Measurements from ENCODE around the gene LTB4R. TPM values are rescaled to one million over a fixed set of nuclear protein-coding genes. Genes with fewer than 3 reads are reported as not detected.

LTB4R gene
- polyA plus RNA-seq, 4 donors: 2.2 to 7.3 (median 5.0) TPM

GRCh38 chr14:24277606-24278321 is 33.5 kb upstream of the LTB4R start:
- DNase-seq (ENCODE audit: low read depth in 4 of 4, low spot score in 2 of 4): no peak

DNA sequence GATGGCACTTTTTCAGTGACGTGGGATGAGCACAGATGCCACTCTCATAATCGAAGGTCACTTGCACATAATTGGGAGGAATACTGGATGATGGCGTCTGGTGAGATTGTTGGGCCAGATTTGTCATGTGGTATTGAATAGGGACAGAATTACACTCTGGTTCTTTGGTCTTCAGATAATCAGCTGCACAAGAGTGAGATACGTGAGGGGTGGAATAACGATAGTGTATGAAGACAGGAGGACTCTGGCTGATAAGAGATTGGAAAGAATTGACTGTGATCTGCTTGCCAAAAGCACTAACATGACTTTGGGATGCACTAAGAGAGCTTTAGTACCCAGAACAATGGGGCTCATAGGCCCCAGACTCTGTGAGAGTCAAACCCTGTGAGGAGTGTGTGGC is 32.9 kb upstream of the LTB4R start:
- no peak for DNase-seq (ENCODE audit: low read depth in 4 of 4, low spot score in 2 of 4)

DNA sequence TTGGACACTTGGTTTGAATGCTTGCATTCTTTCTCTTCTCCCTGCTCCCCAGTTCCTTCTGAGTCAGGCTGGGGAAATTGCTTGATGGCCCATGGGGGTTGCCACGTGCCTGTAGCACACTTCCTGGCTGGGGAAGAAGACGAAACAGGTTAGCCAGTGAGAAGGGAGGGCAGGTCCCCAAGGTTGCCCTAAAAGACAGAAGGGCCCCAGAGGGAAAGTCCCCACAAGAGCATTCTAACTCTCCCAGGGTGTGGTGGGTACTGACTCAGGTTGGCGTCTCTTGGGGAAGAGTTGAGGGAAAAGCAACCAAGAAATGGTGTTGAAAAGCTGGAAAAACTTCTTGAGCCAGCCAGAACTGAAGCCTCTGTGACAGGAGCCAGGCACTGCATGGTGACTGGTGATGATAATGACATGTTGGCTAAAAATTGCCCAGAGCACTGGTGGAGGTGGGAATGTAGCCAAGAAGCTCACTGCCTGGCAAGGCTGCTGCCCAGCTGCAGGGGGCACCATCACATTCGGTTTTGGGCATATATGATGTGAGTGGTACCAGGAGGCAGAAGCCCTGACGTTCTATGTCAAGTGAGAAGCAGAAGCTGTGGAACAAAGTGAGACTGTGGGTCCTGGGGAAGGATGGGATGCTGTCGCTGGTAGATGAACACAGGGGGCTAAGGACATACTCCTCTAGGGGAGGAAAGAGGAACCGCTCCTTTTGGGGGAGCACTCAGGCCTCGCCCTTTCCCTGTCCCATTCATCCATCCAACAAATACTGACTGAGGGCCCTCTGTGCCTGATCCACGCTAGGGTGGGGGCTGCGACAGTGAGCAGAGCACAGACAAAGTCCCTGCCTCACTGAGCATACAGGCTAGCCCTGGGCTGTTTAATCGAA is 31.8 kb upstream of the LTB4R start:
- DNase-seq (ENCODE audit: low read depth in 4 of 4, low spot score in 2 of 4): no peak

GRCh38 chr14:24280797-24281460 is 30.4 kb upstream of the LTB4R start:
- DNase-seq (ENCODE audit: low read depth in 4 of 4, low spot score in 2 of 4): no peak

GRCh38 chr14:24281636-24282035 is 29.7 kb upstream of the LTB4R start:
- DNase-seq (ENCODE audit: low read depth in 4 of 4, low spot score in 2 of 4): no peak

DNA sequence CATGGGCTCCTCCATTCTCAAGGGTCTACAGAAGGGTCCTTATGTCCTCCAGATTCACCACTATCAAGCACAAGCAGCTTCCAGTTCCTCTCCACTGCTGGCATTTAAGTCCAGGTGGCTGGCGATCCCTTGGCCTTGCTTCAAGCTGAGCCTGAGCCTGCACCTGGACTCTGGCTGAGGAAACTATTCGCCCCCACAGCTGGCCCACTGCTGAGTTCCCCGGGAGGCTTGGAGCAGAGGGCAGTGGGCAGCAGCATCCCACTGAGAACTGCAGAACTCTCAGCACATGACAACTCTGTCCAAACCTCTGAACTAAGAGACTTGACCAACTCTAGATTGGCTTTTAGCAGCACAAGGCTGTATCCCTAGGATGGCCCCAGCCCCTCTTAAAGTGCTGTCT is 28.6 kb upstream of the LTB4R start:
- DNase-seq (ENCODE audit: low read depth in 4 of 4, low spot score in 2 of 4): no peak

DNA sequence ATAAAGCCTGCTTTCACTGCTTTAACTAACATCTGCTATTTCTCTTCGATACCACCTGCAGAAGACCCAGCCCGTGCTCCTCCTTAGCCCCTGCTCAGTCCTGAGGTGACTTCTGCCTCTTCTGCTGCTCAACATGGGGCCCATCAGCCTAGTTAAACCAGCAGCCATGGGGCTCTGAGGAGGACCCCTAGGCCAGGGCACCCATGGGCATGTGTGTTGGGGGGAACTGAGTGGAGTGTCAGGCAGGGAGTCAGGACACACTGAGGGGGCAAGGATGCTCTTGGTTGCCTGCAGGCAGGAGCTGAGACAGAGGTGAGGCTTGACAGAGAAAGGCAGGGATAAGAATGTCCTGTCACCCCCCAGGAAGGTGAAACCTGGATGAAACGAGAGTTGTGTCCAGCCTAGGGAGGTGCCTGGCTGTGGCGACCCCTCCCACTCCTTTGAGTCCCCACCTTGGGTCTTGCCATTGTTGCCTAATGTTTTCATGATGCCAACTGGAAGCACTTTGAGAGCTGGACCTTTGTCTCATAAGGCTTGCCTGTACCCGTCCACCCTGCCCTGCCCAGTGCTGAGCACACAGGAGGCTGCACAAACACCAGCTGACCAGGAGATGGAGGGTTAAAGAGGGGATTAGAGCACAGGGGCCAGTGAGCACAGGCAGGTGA is 27.4 kb upstream of the LTB4R start:
- DNase-seq (ENCODE audit: low read depth in 4 of 4, low spot score in 2 of 4): no peak

DNA sequence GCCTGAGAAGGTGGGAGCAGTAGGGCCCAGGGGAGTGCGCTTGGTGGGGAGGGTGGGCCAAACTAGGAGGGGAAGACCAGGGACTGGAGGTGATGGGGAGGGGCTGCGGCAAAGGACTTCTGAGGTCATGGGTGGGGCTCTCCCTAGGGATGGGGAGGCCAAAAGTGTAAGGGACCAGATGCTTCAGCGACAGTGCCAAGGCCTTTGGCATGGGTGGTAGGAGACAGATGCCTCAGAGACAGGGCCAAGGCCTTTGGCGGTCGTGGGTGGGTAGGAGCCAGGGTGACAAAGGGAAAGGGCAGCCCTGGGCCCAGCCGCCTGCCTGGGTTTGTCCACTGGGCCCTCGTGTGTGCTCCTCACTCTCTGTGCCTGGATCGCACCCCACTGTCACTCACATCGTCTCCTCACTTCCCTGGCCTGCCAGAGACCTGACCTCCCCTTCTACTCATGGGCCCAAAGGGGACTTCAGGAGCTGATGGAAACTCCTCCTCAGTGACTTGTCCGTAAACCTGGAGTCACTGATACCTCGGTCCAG is 26.7 kb upstream of the LTB4R start:
- DNase-seq (ENCODE audit: low read depth in 4 of 4, low spot score in 2 of 4): no peak

- DNase-seq (ENCODE audit: low read depth in 4 of 4, low spot score in 2 of 4): no peak
Measured at GRCh38 chr14:24285351-24285750, 26.0 kb upstream of the LTB4R start.

GRCh38 chr14:24286996-24287395 is 24.3 kb upstream of the LTB4R start:
- no peak for DNase-seq (ENCODE audit: low read depth in 4 of 4, low spot score in 2 of 4)

- DNase-seq (ENCODE audit: low read depth in 4 of 4, low spot score in 2 of 4): no peak
Measured at GRCh38 chr14:24289649-24290280, 21.5 kb upstream of the LTB4R start.

DNA sequence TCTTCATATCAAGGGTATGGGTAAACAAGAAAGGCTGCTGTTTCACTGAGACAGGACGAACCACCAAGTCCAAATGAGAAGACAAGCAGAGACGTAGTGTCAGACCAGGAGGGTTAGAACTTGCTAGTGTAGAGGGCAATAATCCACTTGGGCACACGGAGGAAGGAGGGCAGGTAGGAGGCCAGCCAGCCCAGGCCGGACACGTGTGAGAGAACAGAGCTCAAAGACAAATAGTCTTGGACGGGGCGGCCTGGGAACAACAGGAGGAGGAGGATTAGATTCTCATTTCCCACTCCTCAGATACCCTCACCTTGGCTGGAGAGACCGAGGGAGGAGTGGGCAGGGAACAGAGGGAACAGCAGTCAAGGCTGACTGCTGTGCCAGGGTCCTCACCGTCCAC is 20.6 kb upstream of the LTB4R start:
- DNase-seq (ENCODE audit: low read depth in 4 of 4, low spot score in 2 of 4): no peak

DNA sequence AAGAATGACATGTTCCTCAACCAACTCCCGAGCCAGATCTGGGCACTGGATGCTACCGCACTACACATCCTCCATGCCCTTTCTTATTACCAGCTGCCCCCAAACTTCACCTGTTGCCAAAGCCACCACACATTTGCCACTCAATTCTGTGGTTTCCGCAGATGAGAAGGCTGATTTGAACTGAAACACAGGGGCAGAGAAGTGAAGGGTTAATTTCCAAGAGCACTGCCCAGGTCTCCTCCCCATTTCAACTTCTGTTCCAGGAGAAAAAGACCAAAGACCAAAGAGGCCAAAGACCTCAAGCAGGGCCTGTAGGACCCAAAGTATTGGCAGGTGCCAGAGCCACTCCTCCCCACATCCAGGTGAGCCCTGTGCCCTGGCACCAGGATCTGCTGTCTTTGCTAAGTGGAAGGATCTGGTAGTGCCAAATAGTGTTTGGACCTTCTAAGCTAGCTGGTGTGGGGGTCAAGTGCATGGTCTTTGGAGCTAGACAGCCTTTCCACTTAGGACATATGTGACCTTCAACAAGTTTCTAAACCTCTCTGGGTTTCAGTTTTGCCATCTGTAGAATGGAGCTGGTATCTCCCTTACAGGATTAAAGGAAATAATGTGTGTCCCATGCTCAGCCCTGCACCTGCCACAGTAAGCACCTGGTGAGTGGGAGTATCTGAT is 19.7 kb upstream of the LTB4R start:
- no peak for DNase-seq (ENCODE audit: low read depth in 4 of 4, low spot score in 2 of 4)

DNA sequence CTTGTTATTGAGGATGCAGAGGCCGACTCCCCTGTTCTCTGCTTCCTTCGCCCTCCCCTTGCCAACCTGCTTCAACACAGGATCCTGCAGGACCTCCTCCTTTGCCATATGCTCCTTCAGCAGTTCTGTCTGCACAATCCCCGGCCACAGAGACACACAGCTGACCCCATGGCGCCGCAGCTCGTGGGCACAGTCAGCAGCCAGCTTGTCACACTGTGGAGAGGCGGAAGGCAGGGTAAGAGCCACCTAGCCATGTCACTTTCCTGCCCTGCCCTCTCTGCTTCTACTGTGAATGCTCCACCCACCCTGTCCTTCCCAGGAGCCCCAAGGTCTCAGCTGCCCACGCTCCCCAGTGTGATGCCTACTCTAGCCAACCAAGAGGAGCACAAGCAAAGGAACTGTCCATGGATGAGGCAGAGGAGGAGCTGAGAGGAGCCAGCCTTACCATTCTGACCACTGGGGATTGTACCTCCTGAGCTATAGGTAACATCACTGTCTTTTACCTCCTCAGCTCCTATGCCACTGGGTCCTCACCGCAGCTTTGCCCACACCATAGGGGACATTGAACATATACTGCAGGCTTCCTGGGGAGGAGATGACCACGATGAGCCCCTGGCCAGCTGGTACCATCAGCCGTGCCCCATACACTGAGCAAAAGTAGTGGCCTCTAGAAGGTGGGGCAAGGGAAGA is 19.0 kb upstream of the LTB4R start:
- DNase-seq (ENCODE audit: low read depth in 4 of 4, low spot score in 2 of 4): no peak

- no peak for DNase-seq (ENCODE audit: low read depth in 4 of 4, low spot score in 2 of 4)
Measured at GRCh38 chr14:24293525-24293924, 17.8 kb upstream of the LTB4R start.

DNA sequence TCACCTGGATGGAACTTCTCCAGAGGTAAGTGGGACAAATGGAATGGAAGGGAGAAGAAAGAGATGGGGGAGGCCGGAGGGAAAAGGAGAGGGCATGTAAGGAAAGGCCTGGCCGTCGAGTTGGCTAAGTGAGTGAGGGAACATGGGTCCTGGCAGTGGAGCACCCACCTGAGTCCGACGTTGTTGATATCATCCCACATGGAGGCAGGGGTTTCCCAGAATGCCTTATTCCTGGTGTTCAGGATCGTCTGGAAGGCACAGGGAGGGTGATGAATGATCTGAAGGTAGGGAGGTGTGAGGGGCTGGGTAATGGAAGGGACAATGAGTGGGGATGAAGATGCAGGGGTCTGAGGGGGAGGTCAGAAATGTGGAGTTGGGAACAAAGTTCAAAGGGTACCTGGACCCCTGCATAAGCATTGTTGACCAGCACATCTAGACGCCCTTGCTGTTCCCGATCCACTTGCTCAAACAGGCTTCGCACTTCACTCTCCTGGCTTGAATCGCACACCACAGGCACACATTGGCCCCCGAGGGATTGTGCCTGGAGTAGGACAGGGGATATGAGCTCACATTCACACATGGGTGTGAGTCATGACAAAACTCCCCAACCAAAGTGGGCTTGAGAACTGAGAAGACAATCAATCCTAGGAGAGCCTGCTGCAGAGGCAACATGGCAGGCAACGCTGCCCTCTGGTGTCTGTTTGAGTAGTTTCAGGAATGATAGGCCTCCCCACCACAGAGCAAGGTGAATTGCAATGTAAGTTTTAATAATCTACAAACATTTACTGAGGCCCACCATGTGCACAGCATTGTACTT is 14.8 kb upstream of the LTB4R start:
- DNase-seq (ENCODE audit: low read depth in 4 of 4, low spot score in 2 of 4): no peak

- no peak for DNase-seq (ENCODE audit: low read depth in 4 of 4, low spot score in 2 of 4)
Measured at GRCh38 chr14:24297190-24297964, 13.9 kb upstream of the LTB4R start.

DNA sequence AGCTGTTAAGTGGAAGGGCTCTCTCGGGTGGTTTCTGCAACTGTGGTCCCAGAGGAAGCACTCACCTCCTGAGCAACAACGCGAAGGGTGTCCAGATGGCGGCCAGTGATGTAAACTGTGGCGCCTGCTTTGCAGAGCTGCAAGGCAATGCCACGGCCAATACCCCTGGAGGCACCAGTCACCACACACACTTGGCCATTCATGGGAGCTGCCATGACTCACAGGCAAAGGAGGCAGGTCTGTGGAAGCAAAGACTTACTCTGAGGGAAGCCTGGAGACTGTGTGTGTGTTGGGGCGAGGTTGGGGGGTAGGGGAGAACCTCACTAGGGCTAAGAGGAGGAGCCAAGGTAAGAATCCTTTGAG is 12.4 kb upstream of the LTB4R start:
- no peak for DNase-seq (ENCODE audit: low read depth in 4 of 4, low spot score in 2 of 4)
